Stimulated activated naive CD8-positive, alpha-beta T cell treated with anti-CD3 and anti-CD28 coated beads, Interleukin-15, Interleukin-2, amounts not matched to agents 100 ng/mL and 50 ng/mL, for 24 hours (primary cell): Measurements from ENCODE around the gene MDGA2.
"Not testable (repeated sequence)": the region's sequence is repeated elsewhere in the genome, so short reads cannot be mapped to it uniquely, and the experiment has no call there.

ENCODE experiments used
- H3K27ac Mint-ChIP-seq: one replicate; pipeline ENCODE4 v1.8.0; 2021; ENCODE audit warnings: mild to moderate bottlenecking, mixed read lengths
- H3K27me3 Mint-ChIP-seq: one replicate; pipeline ENCODE4 v1.8.0; 2021; ENCODE audit warnings: mixed read lengths
- H3K36me3 Mint-ChIP-seq: one replicate; pipeline ENCODE4 v1.8.0; 2021; ENCODE audit warnings: low read depth, mixed read lengths
- H3K4me1 Mint-ChIP-seq: one replicate; pipeline ENCODE4 v1.8.0; 2021; ENCODE audit warnings: low read depth, mixed read lengths
- H3K4me3 Mint-ChIP-seq: one replicate; pipeline ENCODE4 v1.8.0; 2021; ENCODE audit warnings: mild to moderate bottlenecking, mixed read lengths
- H3K9me3 Mint-ChIP-seq: one replicate; pipeline ENCODE4 v1.8.0; 2021; ENCODE audit warnings: mixed read lengths

Gene MDGA2

GRCh38 chr14:47235619-47236018 is 439.8 kb downstream of the MDGA2 start:
- Mint-ChIP-seq H3K4me3 (no peak overlapping the region), H3K27me3 (no peaks in the 10 kb centered on the region), H3K27ac (no peak overlapping the region), H3K9me3 (no peaks in the 10 kb centered on the region), H3K4me1 (no peaks in the 10 kb centered on the region), H3K36me3 (no peaks in the 10 kb centered on the region)

DNA sequence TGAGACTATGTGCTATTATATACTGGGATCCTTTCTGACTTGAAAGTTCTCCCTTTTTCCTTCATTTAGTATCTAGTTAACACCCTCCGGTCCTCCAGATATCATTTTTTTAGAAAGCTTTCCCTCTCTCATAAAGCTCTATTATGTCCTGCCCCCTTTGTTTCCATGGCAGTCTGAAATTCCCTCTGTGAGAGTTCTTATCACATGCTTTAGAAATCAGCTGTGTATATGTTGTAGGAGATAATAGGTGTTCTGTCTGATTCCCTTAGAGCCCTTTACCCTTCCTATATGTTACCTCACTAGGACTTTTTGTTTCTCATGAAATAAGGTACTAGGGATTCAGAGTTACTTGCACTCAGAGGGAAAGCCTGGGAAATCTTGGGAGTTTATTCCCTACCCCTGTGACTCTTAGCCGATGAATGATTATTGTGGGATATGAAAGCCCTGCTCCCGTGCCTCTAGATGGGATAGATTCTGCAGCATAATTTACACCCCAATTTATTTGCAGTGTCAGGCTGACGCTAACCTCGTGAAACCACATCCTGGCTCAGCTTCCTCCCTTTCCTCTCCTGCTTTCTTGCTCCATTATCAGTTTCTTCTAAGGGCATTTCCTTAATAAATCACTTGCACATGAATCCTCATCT is 448.4 kb downstream of the MDGA2 start:
- H3K27ac Mint-ChIP-seq: no peak overlapping the region
- H3K9me3 Mint-ChIP-seq: no peaks in the 10 kb centered on the region
- no peaks in the 10 kb centered on the region for H3K27me3 Mint-ChIP-seq
- H3K4me3 Mint-ChIP-seq: no peak overlapping the region
- H3K36me3 Mint-ChIP-seq: no peaks in the 10 kb centered on the region
- H3K4me1 Mint-ChIP-seq: no peaks in the 10 kb centered on the region

DNA sequence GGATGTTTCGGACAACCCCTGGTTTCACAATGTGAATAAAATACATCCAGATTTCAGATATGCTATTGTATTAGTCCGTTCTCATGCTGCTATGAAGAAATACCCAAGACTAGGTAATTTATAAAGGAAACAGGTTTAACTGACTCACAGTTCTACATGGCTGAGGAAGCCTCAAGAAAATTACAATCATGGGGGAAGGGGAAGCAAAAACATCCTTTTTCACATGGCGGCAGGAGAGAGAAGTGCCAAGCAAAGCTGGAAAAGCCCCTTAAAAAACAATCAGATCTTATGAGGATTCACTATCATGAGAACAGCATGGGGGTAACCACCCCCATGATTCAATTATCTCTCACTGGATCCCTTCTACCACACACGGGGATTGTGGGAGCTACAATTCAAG is 451.7 kb downstream of the MDGA2 start:
- Mint-ChIP-seq H3K9me3 (no peaks in the 10 kb centered on the region), H3K4me3 (no peak overlapping the region), H3K36me3 (no peaks in the 10 kb centered on the region), H3K4me1 (no peaks in the 10 kb centered on the region), H3K27me3 (no peaks in the 10 kb centered on the region), H3K27ac (no peak overlapping the region)

DNA sequence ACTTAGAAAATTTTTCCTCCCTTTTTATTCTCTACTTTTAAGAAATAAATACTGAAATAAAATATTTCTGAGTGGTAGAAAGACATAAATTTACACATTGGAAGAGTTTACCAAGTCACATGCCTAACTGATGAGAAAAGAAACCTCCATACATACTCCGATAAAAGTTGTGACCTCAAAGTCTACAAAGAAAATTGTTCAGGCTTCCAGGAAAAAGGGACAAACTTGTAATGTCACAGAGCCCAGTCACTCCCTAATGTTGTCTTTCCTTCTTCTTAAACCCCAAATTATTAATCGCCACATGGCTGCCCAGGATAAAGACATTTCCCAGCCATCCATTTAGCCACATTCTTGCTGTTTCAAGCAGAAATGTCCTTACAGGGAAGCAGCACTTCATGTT is 455.3 kb downstream of the MDGA2 start:
- H3K27ac Mint-ChIP-seq: no peak overlapping the region
- no peak overlapping the region for H3K4me3 Mint-ChIP-seq
- H3K4me1 Mint-ChIP-seq: no peaks in the 10 kb centered on the region
- H3K9me3 Mint-ChIP-seq: no peaks in the 10 kb centered on the region
- no peaks in the 10 kb centered on the region for H3K27me3 Mint-ChIP-seq
- H3K36me3 Mint-ChIP-seq: no peaks in the 10 kb centered on the region

DNA sequence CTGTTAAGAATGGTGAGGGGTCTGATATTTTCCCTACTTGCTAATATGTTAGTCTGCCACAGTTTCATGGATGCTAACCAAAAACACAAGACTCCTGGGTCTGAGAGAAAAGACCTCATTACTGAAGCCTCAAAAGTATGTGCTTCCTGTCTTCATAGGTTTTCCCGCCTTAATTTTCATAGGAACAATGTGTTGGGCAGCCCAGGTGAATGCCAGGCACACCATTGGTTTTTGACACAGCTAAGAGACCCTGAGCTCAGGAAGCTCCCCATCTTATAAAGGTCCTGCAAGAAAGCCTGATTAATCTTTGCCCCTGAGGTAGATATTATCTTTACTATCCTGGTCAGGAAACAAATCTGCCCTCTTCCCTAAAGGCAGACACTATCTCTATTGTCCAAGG is 464.1 kb downstream of the MDGA2 start:
- no peak overlapping the region for H3K4me3 Mint-ChIP-seq
- no peaks in the 10 kb centered on the region for H3K36me3 Mint-ChIP-seq
- H3K9me3 Mint-ChIP-seq: no peaks in the 10 kb centered on the region
- no peak overlapping the region for H3K27ac Mint-ChIP-seq
- H3K4me1 Mint-ChIP-seq: no peaks in the 10 kb centered on the region
- no peaks in the 10 kb centered on the region for H3K27me3 Mint-ChIP-seq

DNA sequence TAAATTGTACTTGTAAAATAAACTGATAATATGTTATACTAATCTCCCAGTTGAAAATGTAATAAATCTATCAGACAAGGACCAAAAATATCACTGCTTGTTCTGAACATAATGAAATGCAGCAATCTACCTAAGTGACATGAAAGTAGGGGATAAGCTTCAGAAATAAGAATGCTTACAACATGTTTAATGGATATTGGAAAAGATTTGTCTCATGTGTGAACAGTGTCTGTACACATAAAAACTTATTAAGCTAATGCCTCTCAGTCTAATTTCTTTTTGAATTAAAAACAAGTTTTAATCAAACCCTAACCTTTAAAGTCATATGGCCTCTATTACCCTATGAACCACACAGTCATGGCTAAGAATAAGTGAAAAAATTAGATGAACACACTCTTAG is 465.3 kb downstream of the MDGA2 start:
- Mint-ChIP-seq H3K4me3 (no peak overlapping the region), H3K27ac (no peak overlapping the region), H3K27me3 (no peaks in the 10 kb centered on the region), H3K36me3 (no peaks in the 10 kb centered on the region), H3K9me3 (peaks cover 2% of the 10 kb centered on the region), H3K4me1 (no peaks in the 10 kb centered on the region)

DNA sequence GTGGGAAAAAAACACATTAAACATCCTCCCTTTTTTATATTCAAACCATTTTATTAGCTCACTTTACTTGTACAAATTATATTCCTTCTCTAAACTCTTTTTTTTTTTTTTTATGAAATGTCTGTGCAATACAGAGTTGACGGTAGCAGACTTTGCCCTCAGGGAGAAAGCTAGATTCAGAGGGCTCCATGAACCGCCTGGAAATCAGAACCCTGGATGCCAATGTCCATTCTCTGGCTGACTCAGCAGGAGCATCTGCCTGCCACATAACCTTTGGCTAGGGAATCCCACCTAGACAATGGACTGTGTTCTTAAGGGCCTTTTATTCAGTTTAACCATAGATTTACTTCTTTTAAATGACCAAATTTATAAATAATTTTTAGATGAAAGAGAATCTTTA is 467.0 kb downstream of the MDGA2 start:
- Mint-ChIP-seq H3K9me3 (peaks cover 4% of the 10 kb centered on the region), H3K27ac (no peak overlapping the region), H3K4me1 (no peaks in the 10 kb centered on the region), H3K36me3 (no peaks in the 10 kb centered on the region), H3K27me3 (no peaks in the 10 kb centered on the region), H3K4me3 (no peak overlapping the region)

GRCh38 chr14:47207617-47208016 is 467.8 kb downstream of the MDGA2 start:
- H3K9me3 Mint-ChIP-seq: peaks cover 9% of the 10 kb centered on the region
- no peaks in the 10 kb centered on the region for H3K4me1 Mint-ChIP-seq
- H3K27me3 Mint-ChIP-seq: no peaks in the 10 kb centered on the region
- H3K27ac Mint-ChIP-seq: no peak overlapping the region
- no peaks in the 10 kb centered on the region for H3K36me3 Mint-ChIP-seq
- H3K4me3 Mint-ChIP-seq: no peak overlapping the region

DNA sequence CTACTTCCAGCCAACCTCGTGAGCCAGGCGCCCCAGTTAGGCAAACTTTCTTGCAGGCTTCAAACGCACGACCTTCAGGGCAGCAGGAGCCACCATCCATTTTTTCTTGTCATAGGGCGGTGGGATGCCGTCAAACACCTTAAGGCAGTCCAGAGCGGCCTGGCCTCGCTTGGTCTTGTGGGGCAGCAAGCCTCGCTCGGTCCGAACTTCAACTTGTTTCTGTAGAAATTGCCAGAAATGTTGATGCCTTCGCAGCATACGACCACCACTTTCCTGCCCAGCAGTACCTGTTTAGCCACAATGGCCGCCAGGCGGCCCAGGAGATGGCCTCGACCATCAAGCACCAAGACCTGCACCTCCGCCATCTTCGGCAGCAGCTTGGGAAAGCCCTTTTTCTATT is 474.7 kb downstream of the MDGA2 start:
- Mint-ChIP-seq H3K36me3 (no peaks in the 10 kb centered on the region), H3K9me3 (peaks cover 17% of the 10 kb centered on the region)

GRCh38 chr14:47195582-47195981 is 479.8 kb downstream of the MDGA2 start:
- no peaks in the 10 kb centered on the region for H3K27me3 Mint-ChIP-seq
- H3K4me1 Mint-ChIP-seq: no peaks in the 10 kb centered on the region
- H3K36me3 Mint-ChIP-seq: no peaks in the 10 kb centered on the region
- no peaks in the 10 kb centered on the region for H3K9me3 Mint-ChIP-seq
- H3K4me3 Mint-ChIP-seq: no peak overlapping the region
- no peak overlapping the region for H3K27ac Mint-ChIP-seq

More for the DNA sequence above, 474.7 kb downstream of the MDGA2 start:
- Mint-ChIP-seq H3K4me3 (no peak overlapping the region), H3K27ac (no peak overlapping the region), H3K4me1 (no peaks in the 10 kb centered on the region), H3K27me3 (no peaks in the 10 kb centered on the region)

- Mint-ChIP-seq H3K4me3 (no peak overlapping the region), H3K4me1 (no peaks in the 10 kb centered on the region), H3K27me3 (no peaks in the 10 kb centered on the region), H3K27ac (no peak overlapping the region), H3K9me3 (no peaks in the 10 kb centered on the region), H3K36me3 (no peaks in the 10 kb centered on the region)
Measured at GRCh38 chr14:47194055-47194454, 481.4 kb downstream of the MDGA2 start.

GRCh38 chr14:47192203-47192602 is 483.2 kb downstream of the MDGA2 start:
- not testable (repeated sequence) for H3K4me3 Mint-ChIP-seq

DNA sequence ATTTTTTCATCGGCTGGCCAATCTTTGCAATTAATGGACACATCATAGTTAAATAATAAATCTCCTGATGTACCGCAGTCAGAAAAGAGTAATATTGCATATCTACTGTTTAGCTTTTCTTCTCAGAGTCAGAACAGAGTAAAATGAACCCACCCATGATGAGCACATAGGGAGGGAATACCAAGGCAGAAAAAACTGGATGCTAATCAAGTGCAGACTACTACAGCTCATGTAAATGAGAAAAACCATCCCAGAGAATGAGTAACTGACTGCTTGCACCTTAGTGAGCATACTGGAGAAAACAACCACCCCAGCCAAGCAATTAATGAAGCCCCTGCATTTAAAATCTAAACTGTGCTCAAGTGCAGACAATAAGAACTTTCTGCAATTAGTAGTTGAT is 483.7 kb downstream of the MDGA2 start:
- no peak overlapping the region for H3K4me3 Mint-ChIP-seq
- no peaks in the 10 kb centered on the region for H3K9me3 Mint-ChIP-seq
- H3K4me1 Mint-ChIP-seq: no peaks in the 10 kb centered on the region
- no peaks in the 10 kb centered on the region for H3K36me3 Mint-ChIP-seq
- H3K27ac Mint-ChIP-seq: no peak overlapping the region
- no peaks in the 10 kb centered on the region for H3K27me3 Mint-ChIP-seq

More at GRCh38 chr14:47192203-47192602, 483.2 kb downstream of the MDGA2 start:
- not testable (repeated sequence) for H3K27me3 Mint-ChIP-seq, H3K4me1 Mint-ChIP-seq, H3K36me3 Mint-ChIP-seq, H3K9me3 Mint-ChIP-seq, H3K27ac Mint-ChIP-seq

DNA sequence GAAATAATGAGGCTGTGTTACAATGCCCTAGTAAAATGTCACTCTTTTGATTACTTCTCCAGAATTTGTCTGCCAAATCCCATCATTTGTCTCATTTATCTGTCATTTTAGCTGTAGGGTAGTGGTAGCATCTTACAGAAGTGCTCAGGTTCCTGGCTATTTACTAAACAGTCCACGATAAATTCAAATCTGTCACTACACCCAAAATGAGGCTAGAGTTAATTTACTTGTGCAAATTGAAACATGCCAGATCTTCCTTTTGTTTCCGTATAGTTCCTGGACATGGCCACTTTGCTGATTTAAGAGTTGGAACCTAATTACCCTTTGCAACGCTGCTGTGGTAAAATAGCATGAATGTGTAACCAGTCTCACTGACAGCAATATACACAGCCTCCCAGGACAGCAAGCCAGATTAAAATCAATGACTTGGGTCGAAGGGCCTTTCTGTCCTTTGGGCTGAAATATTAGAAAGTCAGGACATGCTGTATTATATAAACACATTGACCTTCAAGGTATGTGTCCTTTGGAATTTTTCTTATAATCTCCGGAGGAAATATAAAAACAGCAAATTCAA is 485.4 kb downstream of the MDGA2 start:
- Mint-ChIP-seq H3K4me1 (no peaks in the 10 kb centered on the region), H3K36me3 (no peaks in the 10 kb centered on the region), H3K27me3 (no peaks in the 10 kb centered on the region), H3K27ac (no peak overlapping the region), H3K9me3 (no peaks in the 10 kb centered on the region), H3K4me3 (no peak overlapping the region)

DNA sequence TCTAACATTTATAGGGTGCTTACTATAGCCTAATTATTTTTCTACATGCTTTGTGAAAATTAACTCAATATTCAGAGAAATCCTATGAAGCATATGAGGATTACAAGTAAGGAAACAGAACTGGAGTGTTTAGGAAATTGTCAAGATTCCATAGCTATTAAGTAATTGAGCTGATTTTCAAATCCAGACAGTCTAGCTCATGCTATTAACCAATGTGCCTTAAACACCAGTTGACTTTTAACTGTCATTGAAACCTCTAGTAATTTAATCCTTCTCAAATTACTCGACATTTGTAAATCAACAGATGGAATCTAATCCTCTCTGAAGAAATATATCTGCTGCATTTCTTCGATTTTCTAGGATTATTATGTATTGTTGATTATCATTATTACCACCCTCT is 488.9 kb downstream of the MDGA2 start:
- Mint-ChIP-seq H3K4me1 (no peaks in the 10 kb centered on the region), H3K9me3 (peaks cover 3% of the 10 kb centered on the region), H3K4me3 (no peak overlapping the region), H3K27me3 (no peaks in the 10 kb centered on the region), H3K27ac (no peak overlapping the region), H3K36me3 (no peaks in the 10 kb centered on the region)

DNA sequence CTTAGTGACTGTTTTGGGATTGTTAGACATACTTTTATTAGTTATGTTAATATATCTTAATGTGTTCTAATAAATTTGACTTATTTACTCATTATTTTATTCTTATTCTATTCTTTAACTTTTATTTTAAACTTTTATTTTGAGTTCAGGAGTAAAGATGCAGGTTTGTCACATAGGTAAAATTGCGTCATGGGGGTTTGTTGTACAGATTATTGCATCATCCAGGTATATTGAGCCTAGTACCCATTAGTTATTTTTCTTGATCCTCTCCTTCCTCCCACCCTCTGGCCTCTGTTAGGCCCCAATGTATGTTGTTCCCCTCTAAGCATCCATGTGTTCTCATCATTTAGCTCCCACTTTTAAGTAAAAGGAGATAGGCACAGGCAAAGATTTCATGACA is 495.5 kb downstream of the MDGA2 start:
- Mint-ChIP-seq H3K36me3 (no peaks in the 10 kb centered on the region), H3K4me1 (no peaks in the 10 kb centered on the region), H3K27me3 (no peaks in the 10 kb centered on the region), H3K9me3 (peaks cover 3% of the 10 kb centered on the region), H3K4me3 (no peak overlapping the region), H3K27ac (no peak overlapping the region)
